LNCAP (cell line): ENCODE results near the gene TOMM40L.

Source experiments
- CTCF ChIP-seq: fragments of 450-650 bp; IDR thresholded peaks from 2 replicates; pipeline ENCODE4 v1.5.1; 2017; ENCODE audit warnings: mild to moderate bottlenecking

TOMM40L gene

DNA sequence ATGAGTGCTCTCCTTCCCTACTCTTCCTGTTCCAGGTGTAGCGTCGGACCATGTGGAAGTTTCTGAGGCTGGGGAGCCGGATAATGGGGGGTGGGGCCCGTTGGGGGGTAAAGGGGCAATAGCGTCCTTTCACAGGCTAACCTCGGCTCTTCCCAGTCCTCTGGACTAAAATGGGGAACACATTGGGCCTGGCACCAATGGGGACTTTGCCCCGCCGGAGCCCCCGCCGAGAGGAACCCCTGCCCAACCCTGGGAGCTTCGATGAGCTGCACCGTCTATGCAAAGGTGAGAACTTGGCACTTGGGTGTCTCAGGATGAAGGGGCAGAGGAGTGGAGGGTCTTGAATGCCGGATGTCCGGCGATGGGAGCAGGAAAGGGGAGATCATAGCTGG lies 456 bp downstream of the TOMM40L start:
- TF ChIP-seq CTCF, result no peak

DNA sequence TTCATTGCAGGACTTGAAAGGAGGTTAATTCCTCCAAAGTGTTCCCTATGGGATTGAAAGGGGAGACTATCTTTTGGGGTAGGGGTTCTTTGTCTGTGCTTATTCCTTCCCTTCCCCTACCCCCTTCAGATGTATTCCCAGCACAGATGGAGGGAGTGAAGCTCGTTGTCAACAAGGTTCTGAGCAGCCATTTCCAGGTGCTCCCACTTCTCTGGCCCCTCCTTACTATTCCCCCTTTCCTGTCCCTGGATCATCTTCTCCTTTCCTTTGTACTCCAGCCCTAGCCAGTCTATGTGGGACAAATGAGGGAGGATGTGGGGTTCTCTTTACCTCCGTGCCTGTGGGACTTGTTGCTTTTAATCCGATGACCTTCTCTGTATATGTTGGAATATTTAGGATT lies 899 bp downstream of the TOMM40L start:
- TF ChIP-seq CTCF, result no peak

DNA sequence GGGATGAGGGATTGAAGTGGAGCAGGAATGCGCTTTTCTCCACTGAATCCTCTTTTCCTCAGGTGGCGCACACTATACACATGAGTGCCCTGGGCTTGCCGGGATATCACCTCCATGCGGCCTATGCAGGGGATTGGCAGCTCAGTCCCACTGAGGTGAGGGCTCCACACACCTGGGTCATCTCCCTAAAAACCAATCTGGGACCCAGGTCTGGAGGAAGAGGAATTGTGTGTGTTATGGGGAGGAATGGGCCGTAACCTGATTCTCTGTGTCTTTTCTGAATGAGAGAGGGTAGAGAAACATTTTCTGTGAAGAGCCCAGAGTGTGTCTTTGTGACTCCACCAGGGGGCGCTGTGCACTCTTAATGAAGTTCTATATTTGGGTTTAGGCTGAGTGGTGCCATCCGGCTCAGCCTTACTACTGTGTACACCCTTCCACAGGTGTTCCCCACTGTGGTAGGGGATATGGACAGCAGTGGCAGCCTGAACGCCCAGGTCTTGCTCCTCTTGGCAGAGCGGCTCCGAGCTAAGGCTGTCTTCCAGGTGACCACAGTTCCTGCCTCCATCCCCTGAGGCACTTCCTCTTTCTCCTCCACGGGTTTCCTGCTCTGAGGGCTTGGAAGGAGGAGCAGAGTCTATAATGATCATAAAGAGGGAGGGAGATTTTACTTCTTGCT lies 1.5 kb downstream of the TOMM40L start:
- peak; percentile 94 for TF ChIP-seq CTCF

GRCh38 chr1:161228032-161228431 lies 2.2 kb downstream of the TOMM40L start:
- TF ChIP-seq CTCF, result no peak

- no peak for TF ChIP-seq CTCF
Observed at GRCh38 chr1:161229896-161230295, 4.0 kb downstream of the TOMM40L start.

DNA sequence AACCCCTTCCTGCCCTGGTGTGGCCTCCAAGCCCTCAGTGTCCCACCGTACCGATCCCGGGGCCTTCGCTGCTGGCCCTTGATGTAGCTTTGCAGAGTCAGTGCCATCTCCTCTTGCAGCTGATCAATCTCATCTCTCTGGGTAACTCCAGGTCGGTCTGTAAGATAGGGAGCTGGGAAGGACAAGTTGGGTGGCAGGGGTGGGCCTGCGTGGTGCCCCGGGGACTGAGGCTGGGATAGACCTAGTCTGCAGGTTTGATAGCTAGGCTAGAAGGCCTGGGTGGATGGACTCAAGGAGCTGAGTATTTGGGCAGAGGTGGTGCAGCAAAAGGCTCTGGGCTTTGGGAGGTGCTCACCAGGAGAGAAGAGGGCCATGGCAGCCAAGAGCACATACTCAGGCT lies 4.9 kb downstream of the TOMM40L start:
- no peak for TF ChIP-seq CTCF

- TF ChIP-seq CTCF, result no peak
Observed at GRCh38 chr1:161233102-161233501, 7.2 kb downstream of the TOMM40L start.
